Activated B cell treated with CpG ODN at 0.5 μM for 24 hours (primary cell): ENCODE data around the gene KLHL29. TPM values are rescaled to one million over a fixed set of nuclear protein-coding genes. Genes with fewer than 3 reads are reported as not detected.
A peak's percentile ranks its signal among the peaks of the same experiment; 100 is the strongest.
"Not testable (repeated sequence)": the region's sequence is repeated elsewhere in the genome, so short reads cannot be mapped to it uniquely, and the experiment has no call there.

Experiments
- ATAC-seq: fragments of 200-7000 bp; cut with Tn5 transposase; one replicate; pipeline ENCODE4 v1.10.0; 2021; ENCODE audit warnings: low read depth, mild to moderate bottlenecking, moderate library complexity
- CTCF ChIA-PET: fragments of 350-600 bp; sonication (Branson Sonifier 250); formaldehyde crosslinking; loops from one replicate; lab custom pipeline; 2021; ENCODE audit warnings: antibody characterized with exemption; lab: Charles Lee
- POLR2A ChIA-PET: fragments of 350-600 bp; sonication (Branson Sonifier 250); formaldehyde crosslinking; loops from one replicate; lab custom pipeline; 2021; ENCODE audit warnings: antibody characterized with exemption; lab: Charles Lee
- DNase-seq: peaks from one replicate; pipeline ENCODE4 v3.0.0; 2022
- H3K27ac Mint-ChIP-seq: one replicate; pipeline ENCODE4 v1.8.0; 2020; ENCODE audit warnings: mixed read lengths
- H3K27me3 Mint-ChIP-seq: one replicate; pipeline ENCODE4 v1.8.0; 2021; ENCODE audit warnings: mixed read lengths
- H3K36me3 Mint-ChIP-seq: one replicate; pipeline ENCODE4 v1.8.0; 2021; ENCODE audit warnings: low read depth, mixed read lengths
- H3K4me1 Mint-ChIP-seq: one replicate; pipeline ENCODE4 v1.8.0; 2021; ENCODE audit warnings: mixed read lengths
- H3K4me3 Mint-ChIP-seq: one replicate; pipeline ENCODE4 v1.8.0; 2020; ENCODE audit warnings: mild to moderate bottlenecking, mixed read lengths
- H3K9me3 Mint-ChIP-seq: one replicate; pipeline ENCODE4 v1.8.0; 2020; ENCODE audit warnings: mixed read lengths
- CTCF ChIP-seq: fragments of 200-600 bp; IDR thresholded peaks from one replicate; pipeline ENCODE4 v1.8.0; 2022; ENCODE audit warnings: antibody characterized with exemption, mild to moderate bottlenecking
- intact Hi-C: fragments of 100-400 bp; cut with micrococcal nuclease; formaldehyde crosslinking; loops from one replicate; pipeline ENCODE4 v1.15.1; 2024
- total RNA-seq: library from RNA; stranded (reverse); gene quantifications from 2 replicates; pipeline ENCODE4 v1.2.3, GENCODE V29; 2022

Gene KLHL29
- total RNA-seq, 1 donor from 2014 or later = 2.5 TPM

- peak overlapping the region; percentile 86 for H3K4me3 Mint-ChIP-seq
- no peak for DNase-seq
- CTCF ChIA-PET = no interaction called here
Observed at GRCh38 chr2:23387221-23387550, 2.2 kb downstream of the KLHL29 start.

GRCh38 chr2:23387845-23388244 lies 2.9 kb downstream of the KLHL29 start:
- intact Hi-C loops = loop anchor here (2.0 kb wide), 1 partner anchor 17 kb away; no protein-coding TSS in a partner anchor
- no peak overlapping the region for H3K27ac Mint-ChIP-seq
- H3K4me1 Mint-ChIP-seq = peaks cover 22% of the 10 kb centered on the region
- peaks cover 40% of the 10 kb centered on the region for H3K27me3 Mint-ChIP-seq
- H3K36me3 Mint-ChIP-seq = peaks cover 1% of the 10 kb centered on the region
- DNase-seq = no peak
- no peak for TF ChIP-seq CTCF
- POLR2A ChIA-PET = no interaction called here
- no peak for ATAC-seq
- no peak overlapping the region for H3K4me3 Mint-ChIP-seq
- CTCF ChIA-PET = no interaction called here
- no peaks in the 10 kb centered on the region for H3K9me3 Mint-ChIP-seq

More at GRCh38 chr2:23387221-23387550, 2.2 kb downstream of the KLHL29 start:
- intact Hi-C loops = loop anchor here (2.0 kb wide), 1 partner anchor 18 kb away; no protein-coding TSS in a partner anchor
- H3K36me3 Mint-ChIP-seq = peaks cover 1% of the 10 kb centered on the region
- POLR2A ChIA-PET = interaction anchor here (1.5 kb wide), 1 partner anchor 17 kb away, joined by 4 read pairs; no protein-coding TSS in a partner anchor
- TF ChIP-seq CTCF = no peak
- H3K27ac Mint-ChIP-seq = no peak overlapping the region
- ATAC-seq = no peak
- H3K27me3 Mint-ChIP-seq = peaks cover 40% of the 10 kb centered on the region
- peaks cover 22% of the 10 kb centered on the region for H3K4me1 Mint-ChIP-seq
- no peaks in the 10 kb centered on the region for H3K9me3 Mint-ChIP-seq

GRCh38 chr2:23388294-23388693 lies 3.3 kb downstream of the KLHL29 start:
- DNase-seq = no peak
- Mint-ChIP-seq H3K4me1 (peaks cover 22% of the 10 kb centered on the region), H3K27ac (no peak overlapping the region), H3K4me3 (no peak overlapping the region), H3K9me3 (no peaks in the 10 kb centered on the region), H3K36me3 (peaks cover 1% of the 10 kb centered on the region), H3K27me3 (peaks cover 44% of the 10 kb centered on the region)
- TF ChIP-seq CTCF = no peak
- no peak for ATAC-seq
- intact Hi-C loops = no loop called here
- POLR2A ChIA-PET = interaction anchor here (0.6 kb wide), 1 partner anchor 17 kb away, joined by 4 read pairs; no protein-coding TSS in a partner anchor
- CTCF ChIA-PET = no interaction called here

GRCh38 chr2:23388756-23389514 lies 4.0 kb downstream of the KLHL29 start:
- peaks cover 47% of the 10 kb centered on the region for H3K27me3 Mint-ChIP-seq
- no peak for TF ChIP-seq CTCF
- ChIA-PET POLR2A (interaction anchor here (0.6 kb wide), 1 partner anchor 17 kb away, joined by 4 read pairs; no protein-coding TSS in a partner anchor), CTCF (no interaction called here)
- H3K9me3 Mint-ChIP-seq = no peaks in the 10 kb centered on the region
- peaks cover 1% of the 10 kb centered on the region for H3K36me3 Mint-ChIP-seq
- H3K4me3 Mint-ChIP-seq = no peak overlapping the region
- intact Hi-C loops = no loop called here
- peaks cover 22% of the 10 kb centered on the region for H3K4me1 Mint-ChIP-seq
- ATAC-seq (no peak), DNase-seq (no peak)
- H3K27ac Mint-ChIP-seq = no peak overlapping the region

GRCh38 chr2:23390152-23390551 lies 5.2 kb downstream of the KLHL29 start:
- Mint-ChIP-seq H3K4me3 (no peak overlapping the region), H3K4me1 (peaks cover 16% of the 10 kb centered on the region), H3K9me3 (no peaks in the 10 kb centered on the region), H3K27me3 (peaks cover 52% of the 10 kb centered on the region), H3K27ac (no peak overlapping the region), H3K36me3 (peaks cover 1% of the 10 kb centered on the region)
- POLR2A ChIA-PET = no interaction called here
- ATAC-seq (no peak), DNase-seq (no peak)
- intact Hi-C loops = no loop called here
- CTCF ChIA-PET = no interaction called here
- TF ChIP-seq CTCF = no peak

- DNase-seq, H3K27ac Mint-ChIP-seq, ATAC-seq, CTCF ChIA-PET, POLR2A ChIA-PET, H3K9me3 Mint-ChIP-seq, intact Hi-C loops, H3K4me3 Mint-ChIP-seq, H3K36me3 Mint-ChIP-seq: not testable (repeated sequence)
- Mint-ChIP-seq H3K4me1 (peaks cover 14% of the 10 kb centered on the region), H3K27me3 (peaks cover 50% of the 10 kb centered on the region)
Observed at GRCh38 chr2:23391237-23391736, 6.3 kb downstream of the KLHL29 start.
